Stimulated activated CD8-positive, alpha-beta memory T cell treated with anti-CD3 and anti-CD28 coated beads, Interleukin-12 subunit alpha, Interleukin-12 subunit beta, amount 100 ng/mL, for 4 hours (primary cell): ENCODE measurements around the gene TPRA1.

Experiments
- DNase-seq: peaks from one replicate; pipeline ENCODE4 v3.0.0-alpha.2; 2020; ENCODE audit warnings: low read depth

TPRA1 gene

DNA sequence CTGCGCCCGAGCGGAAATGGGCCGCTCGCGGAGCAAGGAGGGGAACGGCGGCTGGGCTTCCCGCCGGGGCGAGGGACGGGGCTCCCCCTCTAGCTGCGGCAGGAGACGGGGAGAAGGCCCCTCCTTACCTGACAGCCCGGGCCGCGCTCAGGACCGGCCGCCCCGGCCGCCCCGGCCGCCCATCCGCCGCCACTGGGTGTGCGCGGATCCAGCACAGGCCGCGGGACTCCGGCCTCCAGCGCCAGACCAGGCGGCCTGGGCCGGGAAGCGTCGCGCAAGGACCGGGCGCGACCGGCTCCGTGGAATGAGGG lies 296 bp downstream of the TPRA1 start:
- DNase-seq, result no peak

DNA sequence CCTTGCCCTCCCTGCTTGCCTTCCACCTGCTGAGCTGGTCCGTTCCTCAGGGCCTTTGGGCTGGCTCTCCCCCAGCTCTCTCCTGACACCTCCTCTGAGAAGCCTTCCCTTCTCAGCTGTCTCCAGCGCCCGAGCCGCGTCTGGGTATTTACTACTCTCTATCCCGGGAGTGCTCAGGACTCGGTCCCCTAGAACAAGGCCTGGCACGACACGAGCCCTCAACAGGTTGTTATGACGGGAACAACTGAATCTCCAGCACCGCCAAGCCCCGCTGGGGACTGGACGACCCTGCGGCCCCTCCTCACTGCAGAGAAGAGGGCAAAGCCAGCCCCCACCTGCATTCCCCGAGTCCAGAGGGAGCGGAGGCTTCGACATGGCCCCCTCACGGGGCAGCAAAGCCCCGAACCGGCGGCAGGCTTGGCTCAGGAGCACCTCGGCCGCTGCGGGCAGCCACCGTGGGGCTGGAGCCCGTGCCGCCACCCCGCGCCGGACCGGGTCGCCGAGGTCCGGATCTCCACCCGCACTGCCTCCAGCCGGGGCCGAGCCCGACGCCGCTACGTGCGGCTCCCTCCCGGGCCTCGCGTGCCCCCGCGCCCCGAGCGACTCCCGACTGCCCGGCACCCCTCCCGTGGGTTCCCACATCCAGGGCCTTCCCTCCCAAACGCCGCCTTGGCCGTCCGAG lies 792 bp downstream of the TPRA1 start:
- no peak for DNase-seq

DNA sequence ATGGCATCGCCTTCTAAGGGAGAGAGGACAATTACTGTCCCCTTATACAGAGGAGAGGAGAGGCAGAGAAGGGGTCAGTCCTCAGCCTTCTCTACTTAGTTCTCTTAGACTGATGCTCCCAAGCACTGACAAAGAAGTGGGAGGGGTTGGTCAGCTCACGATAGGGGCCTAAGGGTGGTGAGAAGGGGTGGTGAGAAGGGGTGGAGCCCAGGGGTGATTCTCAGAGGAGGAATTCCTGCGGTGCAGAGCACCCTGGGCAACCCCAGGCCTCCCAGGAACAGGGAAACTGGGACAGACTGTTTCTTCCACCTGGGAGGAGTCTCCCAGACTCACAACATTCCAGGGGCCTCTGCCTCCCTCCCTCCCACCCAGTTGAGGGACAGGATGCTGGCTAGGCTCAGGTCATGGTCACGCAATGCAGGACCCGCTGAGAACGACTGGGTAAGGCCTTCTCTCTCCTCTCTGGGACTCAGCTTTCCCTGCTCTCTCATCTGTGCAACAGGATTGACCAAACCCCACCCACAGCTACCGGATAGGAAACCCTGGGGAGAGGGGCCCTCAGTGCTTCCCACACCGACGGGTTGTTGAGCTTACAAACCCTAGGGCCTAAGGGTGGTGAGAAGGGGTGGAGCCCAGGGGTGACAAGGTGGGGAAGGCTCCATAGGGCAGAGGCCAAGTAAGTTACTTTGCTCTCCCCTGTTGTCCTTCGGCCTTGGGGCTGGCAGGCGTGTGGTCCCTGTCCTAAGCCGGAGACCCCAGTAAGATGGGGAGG lies 1.5 kb downstream of the TPRA1 start:
- no peak for DNase-seq

DNA sequence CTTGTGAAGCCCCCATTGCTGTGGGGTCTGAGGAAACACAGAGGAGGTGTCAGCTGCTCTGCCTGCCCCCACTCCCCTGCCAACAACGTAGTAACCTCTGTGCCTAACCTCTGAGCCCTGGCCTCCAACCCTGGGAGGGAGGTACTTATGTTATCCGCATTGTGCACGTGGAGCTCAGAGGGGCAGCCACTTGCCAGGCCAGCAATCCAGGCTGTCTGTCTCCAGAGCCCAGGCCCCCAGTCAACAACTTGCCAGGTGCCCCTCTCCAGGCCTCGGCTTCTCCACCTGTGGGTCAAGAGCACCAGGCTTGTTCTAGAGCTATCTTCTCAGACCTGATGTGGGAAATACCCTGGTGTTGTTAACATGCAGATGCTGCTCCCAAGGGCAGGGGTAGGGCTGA lies 2.7 kb downstream of the TPRA1 start:
- no peak for DNase-seq

DNA sequence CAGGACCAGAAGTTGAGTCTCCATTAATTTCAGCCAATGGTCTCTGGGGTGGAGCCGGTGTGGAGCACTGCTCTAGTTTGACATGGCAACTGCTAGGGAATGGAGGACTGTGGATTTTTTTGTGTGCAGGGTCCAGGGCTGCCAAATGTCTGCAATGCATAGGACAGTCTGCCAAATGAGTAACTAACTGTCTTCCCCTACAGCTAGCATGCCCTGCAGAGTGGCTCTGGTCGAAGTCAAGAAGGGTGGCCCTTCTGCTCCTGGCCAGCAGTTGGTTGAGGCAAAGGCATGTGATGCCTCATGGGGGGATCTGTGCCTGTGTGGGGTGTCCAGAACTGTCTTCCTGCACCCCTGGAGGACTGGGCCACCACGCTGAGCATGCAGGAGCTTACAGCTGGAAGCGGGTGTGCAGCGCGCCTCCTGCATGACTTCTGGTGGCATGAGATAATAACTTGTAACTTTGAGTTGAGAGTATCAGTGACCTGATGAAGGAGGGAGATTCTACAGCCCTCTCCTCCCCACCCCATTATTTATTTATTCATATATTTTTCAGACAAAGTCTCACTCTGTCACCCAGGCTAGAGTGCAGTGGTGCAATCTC lies 4.6 kb downstream of the TPRA1 start:
- DNase-seq, result no peak

DNA sequence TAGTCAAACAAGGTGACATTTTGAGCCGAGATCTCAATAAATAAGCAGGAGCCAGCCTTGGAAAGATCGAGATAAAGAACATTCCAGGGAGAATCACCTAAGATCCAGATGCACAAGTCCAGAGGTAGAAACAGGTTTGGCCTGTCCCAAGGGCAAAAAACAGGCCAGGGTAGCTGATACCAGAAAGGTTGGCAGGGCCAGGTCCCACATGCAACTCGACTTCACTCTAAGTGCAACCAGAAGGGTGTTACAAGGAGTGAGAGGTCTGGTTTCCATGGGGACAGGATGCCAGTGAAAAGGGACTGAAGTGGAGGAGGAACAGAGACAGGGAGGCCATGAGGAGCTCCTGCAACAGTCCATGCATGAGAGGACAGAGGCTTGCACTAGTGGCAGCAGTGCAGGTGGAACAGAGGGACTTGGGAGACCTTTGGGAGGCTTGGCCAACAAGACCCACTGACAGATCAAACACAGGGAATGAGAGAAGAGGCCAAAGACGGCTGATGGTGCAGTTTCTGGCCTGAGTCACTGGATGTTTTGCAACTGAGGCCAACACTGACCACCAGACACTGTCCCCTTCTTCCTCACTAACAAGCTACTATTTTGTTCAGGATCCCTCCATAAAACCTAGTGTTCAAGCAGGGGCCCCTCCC lies 5.2 kb downstream of the TPRA1 start:
- DNase-seq, result no peak

DNA sequence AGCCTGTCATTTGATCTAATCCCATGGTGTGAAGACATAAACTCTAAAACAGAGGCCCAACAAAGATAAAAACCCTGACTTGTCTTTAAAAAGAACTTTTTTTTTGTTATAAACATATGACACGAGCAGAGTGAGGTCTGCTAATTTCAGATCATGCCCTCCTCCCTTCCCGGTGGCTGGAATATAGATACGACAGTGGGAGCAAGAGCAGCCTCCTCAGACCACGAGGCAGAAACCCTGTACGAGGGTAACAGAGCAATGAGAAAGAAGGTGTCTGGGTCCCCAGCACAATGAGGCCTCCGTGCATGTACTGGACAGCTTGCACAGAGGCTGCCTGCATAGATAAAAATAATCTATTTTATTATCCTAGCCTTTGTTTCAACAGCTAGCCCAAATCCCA lies 5.8 kb downstream of the TPRA1 start:
- no peak for DNase-seq

DNA sequence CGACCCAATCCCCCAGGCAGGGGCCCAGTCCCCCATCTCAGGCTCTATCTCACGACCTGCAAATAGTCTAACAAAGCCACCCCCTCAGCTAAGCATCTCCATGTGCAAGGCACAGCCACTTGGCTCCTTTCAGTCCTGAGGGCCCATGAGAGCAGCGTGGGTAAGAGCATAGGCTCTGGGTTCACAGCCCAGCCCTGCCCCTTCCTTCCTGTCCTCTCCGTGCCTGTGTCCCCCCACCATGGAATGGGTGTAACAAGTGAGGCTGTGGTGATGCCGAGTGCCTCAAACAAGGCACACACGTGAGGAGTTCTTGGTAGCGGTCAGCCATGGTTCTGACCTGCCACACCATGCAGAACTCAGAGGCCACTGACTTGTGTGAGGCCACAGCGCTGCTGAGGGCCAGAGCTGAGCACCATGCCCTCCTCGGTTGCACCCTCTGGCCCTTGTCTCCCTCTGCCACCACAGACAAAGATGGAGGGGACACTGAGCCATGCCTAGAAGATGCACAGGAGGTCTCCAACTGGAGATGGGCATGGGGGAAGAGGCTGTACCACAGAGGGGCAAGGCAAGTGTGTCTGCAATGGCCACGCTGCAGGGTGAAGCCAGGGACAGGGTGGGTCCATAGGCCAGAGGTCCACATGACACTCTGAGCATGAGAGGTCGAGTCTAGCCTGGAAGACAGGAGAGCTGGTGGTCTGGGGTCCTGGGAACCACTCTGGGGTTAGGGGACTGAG lies 10.0 kb downstream of the TPRA1 start:
- DNase-seq, result no peak

DNA sequence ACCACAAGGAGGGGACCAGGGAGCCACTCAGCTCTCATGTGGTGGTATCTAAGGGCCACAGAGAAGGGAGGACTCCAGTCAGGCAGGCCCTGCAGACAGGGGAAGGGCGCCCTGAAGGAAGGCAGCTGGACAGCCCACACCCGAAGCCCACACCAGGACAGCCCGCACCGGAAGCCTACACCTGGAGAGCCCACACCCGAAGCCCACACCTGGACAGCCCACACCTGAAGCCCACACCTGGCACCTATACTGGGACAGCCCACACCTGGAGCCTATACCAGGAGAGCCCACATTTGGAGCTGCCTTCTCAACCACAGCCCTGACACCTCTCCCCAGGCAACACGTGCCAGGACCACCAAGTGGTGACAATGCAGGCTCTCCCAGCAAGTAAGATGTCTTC lies 11.7 kb downstream of the TPRA1 start:
- DNase-seq, result no peak

DNA sequence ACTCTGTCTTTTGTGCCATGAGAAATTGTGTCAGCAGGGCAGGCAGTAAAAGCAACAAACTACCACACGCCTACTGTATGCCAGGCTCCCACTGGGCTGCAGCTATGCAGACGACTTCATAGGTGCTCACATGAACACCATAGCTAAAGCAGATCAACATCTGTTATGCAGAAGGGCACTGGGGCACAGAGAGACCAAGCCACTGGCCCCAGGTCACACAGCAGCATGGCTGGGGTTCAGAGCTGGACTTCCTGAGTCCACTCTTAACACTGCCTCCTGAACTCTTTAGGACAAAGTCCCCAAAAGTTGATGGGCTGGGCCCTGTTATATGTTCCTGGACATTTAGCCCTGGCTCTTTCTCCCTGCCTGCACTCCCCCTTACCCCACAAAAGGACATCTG lies 12.4 kb downstream of the TPRA1 start:
- DNase-seq, result no peak

DNA sequence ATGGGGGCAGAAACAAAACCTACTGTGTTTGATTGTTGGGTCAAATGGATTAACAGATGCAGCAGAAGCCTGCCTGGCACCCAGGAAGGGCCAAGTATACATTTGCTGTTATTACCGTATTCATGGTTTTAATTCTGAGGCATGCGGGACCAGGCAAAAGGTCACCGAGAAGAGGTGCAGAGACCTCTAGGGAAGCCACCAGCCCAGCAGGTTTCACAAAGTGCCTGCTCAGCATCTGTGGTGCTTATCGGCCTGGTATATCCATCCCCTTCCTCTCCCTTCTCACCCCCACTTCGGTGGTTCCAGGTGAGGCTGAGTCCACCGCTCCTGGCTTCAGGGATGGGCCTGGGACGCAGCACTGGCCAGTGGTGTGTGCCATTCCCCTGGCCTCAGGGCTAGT lies 13.1 kb downstream of the TPRA1 start:
- no peak for DNase-seq

DNA sequence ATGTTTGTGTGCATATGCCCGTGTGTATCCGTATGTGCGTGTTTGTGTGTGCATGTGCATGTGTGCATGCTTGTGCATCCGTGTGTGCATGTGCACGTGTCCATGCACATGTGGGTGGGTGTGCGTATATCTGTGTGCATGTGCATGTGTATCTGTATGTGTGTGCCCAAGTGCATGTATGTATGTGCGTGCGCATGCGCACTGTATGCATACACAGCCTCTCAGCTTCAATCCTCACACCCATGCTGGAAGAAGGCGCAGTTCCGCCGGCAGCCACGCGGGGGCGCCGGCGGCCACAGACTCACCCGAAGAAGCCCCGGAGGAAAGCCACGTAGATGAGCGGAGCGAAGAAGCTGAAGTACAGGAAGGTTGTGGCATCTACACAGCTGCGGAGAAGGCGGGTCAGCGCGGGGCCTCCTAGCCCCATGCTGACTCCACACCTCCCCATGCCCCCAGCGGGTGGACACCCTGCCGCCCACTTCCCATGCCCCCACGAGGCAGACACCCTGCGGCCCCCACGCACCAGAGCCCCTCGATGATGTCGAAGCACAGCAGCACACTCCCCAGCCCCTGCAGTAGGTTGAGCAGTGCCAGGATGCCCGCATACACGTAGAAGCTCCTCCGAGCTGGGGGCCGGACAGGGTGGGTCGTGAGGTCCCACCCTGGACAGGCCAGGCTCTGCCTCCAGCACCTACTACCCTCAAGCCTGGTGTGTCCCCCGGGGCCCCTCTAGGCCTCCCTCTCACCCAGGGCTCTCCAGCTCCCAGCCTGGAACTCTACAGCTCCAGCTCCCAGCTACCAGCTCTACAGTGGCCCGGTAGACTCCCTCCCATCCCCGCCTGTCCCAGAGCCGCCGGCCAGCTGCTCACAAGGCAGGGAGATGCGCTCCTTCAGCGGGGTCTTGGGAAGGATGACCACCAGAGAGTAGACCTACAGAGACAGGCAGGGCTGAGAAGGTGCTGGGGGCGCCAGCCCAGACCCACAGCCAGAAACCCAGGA lies 15.4 kb downstream of the TPRA1 start:
- peak; percentile 70 for DNase-seq

DNA sequence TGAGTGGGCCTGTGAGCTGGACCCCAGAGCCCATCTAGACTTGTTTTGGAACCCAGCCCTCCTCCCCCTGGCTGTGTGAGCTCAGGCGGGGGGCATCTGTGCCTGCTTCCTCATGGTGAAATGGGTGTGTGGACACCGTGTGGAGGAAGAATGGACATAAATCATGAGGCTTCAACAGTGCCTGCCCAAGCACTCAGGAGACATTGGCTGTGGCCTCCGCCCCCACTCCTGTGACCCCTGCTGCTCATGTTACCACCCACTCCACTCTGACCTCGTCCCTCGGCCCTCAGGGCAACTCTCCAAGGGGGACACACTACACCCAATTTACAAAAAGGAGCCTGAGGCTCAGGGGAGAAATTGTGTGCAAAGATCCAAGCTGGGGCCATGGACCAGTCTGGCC lies 16.6 kb downstream of the TPRA1 start:
- DNase-seq, result no peak

DNA sequence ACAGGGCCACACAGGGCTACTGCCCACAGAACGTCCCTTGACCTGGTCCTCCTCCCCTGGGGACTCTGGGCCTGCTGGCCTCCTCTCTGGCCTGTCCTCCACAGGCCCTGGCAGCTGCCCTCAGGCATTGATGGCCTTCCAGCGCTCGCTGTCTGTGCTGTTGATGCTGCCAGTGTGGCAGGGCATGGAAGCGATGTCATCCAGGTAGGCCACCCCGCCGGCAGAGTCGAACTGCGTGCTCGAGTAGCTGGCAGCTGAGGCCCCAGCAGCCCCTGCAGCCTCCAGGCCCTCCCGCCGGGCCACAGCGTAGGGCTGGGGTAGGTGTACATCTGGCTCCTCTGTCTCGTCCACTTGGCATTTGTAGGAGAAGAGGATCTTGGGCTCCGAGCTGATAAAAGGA lies 17.1 kb downstream of the TPRA1 start:
- no peak for DNase-seq

DNA sequence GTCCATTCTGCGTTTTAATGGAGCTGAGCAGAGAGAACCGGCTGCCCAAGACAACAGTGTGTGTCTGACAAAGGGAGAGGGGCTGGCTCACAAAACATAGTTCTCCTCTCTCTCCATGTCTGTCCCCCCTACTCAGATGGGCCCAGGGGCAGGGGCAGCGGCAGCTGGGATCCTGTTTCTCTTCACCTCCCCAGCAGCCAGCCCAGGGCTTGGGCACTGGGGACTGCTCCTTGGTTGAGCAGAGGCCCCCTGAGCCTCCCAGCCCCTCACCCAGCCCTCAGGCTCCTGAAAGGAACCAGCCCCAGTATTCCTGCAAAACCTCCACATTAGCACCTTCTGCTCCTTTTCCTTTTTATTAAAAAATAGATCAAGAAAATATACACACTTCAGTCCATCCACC lies 17.8 kb downstream of the TPRA1 start:
- no peak for DNase-seq

DNA sequence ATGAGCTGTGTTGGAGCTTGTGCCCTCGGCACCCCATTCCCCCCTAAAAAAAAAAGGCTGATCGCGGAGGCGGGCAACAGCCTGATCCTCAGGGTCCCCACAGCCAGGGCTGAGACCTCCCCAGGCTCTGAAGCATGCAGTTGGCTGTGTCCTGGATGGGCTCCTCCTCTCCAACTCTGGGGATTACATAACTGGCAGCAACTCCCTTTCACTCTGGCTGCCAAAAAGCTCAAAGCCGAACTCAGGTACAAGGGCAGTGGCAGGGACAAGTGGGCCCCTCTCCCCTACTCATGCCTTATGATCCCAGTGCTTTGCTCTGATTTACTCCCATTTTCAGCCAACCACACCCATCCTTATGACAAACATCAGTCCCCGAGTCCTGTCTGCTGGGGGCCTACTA lies 18.3 kb downstream of the TPRA1 start:
- no peak for DNase-seq

DNA sequence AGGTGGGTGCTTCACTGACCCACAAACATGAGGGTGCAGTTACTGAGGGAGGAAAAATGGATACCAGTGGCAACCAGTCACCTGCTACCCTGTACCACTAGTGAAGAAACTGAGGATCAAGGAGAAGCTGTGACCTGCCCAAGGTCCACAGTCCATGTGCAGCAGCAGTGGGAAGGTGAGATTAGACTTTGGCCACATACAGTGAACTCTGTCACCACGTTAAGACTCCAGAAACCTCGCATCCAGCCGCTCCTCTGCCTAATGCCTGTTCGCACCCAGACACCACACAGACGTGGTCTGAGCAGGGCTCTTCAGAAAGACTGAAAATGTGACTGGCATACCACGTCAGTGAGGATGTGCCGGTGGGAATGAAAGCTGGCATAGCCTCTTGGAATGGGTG lies 20.0 kb downstream of the TPRA1 start:
- no peak for DNase-seq

DNA sequence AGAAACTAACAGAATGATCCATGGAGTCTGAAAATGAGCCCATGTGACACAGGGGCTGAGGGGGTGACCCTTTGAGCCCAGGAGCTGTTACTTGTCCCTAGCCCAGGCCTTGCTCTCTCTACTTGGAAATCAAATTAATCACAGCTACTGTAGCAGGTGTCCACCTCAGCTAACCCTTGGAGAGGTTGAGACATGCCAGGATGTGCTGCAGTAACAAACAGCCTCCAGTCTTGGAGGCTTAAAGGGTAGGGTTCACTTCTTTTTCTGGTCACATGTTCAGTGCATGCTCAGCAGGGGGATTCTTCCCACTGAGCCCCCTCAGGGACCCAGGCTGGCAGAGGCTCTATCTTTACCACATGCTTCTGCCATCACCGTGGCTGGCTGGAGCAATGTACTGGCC lies 21.4 kb downstream of the TPRA1 start:
- no peak for DNase-seq

DNA sequence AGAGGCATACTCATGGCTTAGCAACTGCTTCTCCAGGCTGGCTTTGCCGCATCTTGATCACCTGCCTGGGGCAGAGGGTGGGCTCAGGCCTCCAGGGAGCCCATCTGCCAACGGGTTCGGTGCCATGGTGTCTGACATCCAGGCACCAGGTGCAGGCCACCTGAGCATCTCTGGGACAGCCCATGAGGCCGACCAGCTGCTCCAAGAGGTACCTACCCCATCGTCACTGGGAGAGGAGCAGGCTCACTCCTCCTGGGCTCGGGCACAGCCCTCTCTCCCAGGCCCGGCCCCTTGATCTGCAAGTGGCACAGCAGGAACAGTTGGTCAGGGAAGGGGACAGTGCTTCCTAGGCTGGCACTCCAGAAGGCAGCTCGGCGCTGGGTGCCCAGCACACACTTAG lies 21.9 kb downstream of the TPRA1 start:
- DNase-seq, result no peak

DNA sequence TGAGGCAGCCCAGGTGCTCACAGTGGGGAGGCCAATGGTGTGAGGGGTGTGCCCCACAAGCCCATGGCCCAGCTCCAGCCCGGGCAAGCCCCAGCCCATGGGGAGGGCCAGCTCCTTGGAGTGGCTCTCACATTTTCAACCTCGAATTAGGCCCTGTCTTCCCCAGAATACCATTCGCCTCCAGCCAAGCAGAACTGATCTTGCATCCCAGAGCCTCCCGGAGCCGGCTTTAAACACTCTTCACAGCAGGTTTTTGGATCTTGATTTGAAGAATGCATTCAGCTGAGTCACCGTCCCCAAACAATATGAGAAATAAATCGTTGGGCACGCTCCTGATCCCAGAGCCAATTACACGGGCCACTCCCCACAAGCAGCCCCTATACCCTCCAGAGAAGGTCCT lies 23.7 kb downstream of the TPRA1 start:
- no peak for DNase-seq

DNA sequence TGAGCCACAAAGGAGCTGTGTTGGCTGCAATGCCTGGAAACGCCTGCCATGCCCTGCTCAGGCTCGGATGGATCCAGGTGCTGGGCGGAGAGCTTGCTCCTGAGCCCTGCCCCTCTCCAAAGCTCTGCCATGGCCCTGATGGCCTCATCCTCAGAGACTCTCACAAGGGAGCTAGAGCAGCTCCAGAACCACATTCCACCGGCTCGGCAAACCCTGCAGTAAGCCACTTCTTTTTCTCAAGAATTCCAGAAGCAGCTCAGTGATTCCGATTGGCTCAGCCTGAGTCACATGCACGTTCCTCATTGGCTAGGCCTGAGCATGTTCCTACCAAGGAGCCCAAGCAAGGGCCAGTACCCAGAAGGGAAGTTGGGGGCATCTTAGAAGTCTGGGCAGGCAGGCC lies 24.8 kb downstream of the TPRA1 start:
- no peak for DNase-seq
